RKO (cell line): ENCODE data around the gene MED25.

Experiments
- DNase-seq: peaks from one replicate; pipeline ENCODE4 v3.0.0-alpha.2; 2016; ENCODE audit warnings: low spot score

The MED25 gene

DNA sequence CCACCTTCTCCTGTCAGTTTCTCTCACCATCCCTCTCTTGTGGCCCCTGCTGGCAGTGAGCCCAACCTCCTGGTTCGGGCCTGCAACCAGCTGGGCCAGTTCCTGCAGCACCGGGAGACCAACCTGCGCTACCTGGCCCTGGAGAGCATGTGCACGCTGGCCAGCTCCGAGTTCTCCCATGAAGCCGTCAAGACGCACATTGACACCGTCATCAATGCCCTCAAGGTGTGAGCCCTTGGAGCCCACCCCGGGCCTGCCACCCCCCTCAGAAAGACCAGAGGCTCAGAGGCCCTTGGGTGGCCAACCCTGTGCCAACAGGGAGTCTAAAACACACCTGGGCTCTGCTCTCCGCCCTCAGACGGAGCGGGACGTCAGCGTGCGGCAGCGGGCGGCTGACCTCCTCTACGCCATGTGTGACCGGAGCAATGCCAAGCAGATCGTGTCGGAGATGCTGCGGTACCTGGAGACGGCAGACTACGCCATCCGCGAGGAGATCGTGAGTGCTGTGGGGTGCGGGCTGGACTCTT is 18.8 kb upstream of the MED25 start:
- DNase-seq, result no peak

DNA sequence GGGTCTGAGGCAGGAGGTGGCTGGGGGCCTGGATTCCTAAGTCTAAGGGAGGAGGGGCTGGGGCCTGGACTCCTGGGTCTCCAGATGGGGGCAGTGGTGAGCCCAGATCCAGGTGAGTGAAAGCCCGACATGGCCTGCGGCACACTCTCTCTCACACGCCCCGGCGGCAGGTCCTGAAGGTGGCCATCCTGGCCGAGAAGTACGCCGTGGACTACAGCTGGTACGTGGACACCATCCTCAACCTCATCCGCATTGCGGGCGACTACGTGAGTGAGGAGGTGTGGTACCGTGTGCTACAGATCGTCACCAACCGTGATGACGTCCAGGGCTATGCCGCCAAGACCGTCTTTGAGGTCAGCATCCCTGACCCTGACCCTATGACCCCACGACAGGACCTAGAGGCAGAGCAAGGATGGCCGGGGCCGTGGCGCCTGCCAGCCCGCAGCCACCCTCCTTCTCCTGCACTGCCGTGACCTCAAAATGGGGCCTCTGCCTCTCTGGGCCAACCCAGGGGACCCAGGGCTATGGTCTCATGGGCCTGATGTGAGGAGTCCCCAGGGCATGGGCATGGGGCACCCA is 18.2 kb upstream of the MED25 start:
- no peak for DNase-seq

GRCh38 chr19:49800771-49801170 is 17.3 kb upstream of the MED25 start:
- DNase-seq, result no peak

DNA sequence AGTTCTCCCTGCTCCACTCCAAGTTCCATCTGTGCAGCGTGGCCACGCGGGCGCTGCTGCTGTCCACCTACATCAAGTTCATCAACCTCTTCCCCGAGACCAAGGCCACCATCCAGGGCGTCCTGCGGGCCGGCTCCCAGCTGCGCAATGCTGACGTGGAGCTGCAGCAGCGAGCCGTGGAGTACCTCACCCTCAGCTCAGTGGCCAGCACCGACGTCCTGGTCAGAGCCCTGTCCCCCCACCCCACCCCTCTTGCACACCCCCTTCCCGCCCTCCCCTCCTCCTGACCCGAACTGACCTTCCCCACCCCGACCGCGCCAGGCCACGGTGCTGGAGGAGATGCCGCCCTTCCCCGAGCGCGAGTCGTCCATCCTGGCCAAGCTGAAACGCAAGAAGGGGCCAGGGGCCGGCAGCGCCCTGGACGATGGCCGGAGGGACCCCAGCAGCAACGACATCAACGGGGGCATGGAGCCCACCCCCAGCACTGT is 16.6 kb upstream of the MED25 start:
- DNase-seq, result no peak

GRCh38 chr19:49801966-49802661 is 16.0 kb upstream of the MED25 start:
- DNase-seq, result no peak

DNA sequence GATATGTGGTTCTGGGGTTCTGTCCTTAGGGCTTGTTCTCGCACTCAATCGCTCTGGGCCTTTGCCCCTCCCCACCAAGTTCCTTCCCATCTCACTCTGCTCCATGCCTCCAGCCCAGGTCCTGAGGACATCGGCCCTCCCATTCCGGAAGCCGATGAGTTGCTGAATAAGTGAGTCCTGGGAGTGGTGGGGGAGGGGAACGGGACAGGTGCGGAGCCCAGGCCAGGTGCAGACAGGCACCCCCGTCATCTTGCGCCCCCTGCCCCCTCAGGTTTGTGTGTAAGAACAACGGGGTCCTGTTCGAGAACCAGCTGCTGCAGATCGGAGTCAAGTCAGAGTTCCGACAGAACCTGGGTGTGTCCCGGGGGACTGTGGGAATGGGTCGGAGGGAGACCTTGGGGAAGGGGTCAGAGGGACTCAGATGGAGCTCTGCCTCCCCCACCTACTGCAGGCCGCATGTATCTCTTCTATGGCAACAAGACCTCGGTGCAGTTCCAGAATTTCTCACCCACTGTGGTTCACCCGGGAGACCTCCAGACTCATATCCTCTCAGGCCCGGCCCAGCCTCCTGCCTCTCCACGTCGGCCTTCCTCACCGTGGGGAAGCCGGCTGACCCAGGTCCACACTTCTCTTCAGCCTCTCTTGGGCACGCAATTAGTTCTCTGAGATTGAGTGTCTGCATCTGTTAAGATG is 15.1 kb upstream of the MED25 start:
- DNase-seq, result no peak

- no peak for DNase-seq
These were observed 14.6 kb upstream of the MED25 start for GRCh38 chr19:49803529-49803856.

GRCh38 chr19:49805822-49806619 is 12.1 kb upstream of the MED25 start:
- no peak for DNase-seq

- no peak for DNase-seq
These were observed 11.5 kb upstream of the MED25 start for GRCh38 chr19:49806620-49806959.

DNA sequence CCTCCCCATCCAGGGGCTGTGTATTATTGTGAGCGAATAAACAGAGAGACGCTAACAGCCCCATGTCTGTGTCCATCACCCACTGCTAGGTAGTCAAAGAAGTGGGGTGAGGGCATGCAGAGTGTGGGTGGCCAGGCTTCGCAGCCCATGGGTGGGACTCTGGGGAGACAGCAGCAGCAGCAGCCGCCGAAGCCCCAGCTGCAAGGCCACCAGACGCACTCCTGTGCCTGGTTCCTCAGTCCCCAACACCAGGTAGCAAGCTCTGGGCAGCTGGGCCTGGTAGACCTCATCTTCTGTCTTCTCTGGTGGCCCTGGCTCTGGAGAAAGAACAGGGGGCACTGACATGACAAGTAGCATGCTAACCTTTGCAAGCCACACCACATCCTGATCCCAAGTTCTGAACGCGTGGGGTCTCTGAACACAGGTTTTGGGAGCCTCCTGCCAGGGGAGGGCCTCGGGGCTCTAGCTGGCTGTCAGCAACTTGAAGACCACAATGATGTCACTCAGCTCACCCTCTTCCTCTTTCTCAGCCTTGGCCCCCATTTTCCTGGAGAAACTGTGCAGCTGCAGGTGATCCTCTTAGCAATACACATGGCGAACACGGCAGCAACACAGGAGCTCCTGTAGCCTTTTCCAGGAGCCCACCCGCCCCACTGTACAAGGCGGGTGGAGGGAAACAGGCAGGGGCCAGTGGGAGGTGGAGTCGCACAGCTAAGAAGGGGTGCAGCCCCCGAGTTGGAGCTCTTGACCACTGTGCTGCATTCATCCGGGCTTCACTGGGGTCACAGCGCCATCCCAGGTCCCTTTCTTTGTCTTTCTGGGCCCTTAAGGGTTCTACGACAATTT is 10.8 kb upstream of the MED25 start:
- DNase-seq, result no peak

GRCh38 chr19:49807904-49808675 is 10.0 kb upstream of the MED25 start:
- DNase-seq, result no peak

GRCh38 chr19:49808711-49809159 is 9.4 kb upstream of the MED25 start:
- DNase-seq, result no peak

DNA sequence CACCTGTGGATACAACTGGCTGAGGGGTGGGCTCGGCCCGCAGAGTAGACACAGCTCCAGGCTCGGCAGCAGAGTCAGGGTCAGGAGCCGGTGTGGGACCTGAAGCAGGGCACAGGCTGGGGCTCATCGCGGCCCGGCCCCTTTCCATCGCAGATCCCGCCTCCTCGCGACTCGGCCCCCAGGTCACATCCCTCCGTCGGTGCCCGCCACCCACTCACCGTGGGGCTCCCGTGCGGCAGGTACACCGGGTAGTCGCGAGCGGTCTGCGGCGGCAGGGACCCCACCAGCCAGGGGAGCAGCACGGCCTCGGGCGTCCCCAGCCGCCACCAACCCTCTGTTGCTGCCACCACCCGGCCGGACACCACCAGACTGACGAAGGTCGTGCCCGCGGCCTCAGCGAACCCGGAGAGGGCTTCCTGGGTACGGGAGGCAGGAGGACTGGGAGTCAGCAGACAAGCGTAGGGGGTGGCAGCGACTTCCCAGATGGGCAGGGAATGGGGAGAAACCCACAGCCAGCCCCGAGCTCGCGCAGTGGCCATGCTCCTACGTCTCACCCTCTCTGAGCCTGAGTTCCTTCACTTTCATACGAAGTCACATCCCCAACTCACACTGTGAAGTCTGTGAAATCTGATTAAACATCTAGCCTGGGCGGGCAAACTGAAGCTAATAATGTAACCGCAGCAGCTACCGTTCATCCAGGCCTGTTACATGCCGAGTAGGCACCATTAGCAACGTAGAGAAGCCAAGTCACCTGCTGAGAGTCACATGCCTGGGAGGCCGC is 8.7 kb upstream of the MED25 start:
- DNase-seq, result no peak

- DNase-seq, result no peak
These were observed 8.1 kb upstream of the MED25 start for GRCh38 chr19:49809941-49810389.

DNA sequence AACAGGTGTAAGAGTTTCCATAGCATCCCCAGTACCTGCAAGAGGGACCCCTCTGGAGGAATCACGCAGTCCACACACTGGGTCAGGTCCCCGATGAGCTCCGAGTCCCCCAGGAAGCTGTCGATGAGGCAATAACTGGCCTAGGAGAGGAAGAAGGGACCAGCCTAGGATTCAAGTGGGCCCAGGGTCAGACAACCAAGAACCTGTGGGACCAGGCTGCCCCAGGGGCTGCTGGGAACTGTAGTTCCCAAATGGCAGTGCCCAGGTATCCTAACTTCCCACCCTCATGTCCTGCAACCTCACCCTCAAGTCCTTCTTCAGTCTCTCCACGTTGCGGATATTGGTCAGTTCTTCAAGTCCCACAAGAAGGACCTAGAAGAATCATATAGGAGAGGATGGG is 6.8 kb upstream of the MED25 start:
- DNase-seq, result no peak

- DNase-seq, result no peak
These were observed 5.6 kb upstream of the MED25 start for GRCh38 chr19:49812452-49812996.

DNA sequence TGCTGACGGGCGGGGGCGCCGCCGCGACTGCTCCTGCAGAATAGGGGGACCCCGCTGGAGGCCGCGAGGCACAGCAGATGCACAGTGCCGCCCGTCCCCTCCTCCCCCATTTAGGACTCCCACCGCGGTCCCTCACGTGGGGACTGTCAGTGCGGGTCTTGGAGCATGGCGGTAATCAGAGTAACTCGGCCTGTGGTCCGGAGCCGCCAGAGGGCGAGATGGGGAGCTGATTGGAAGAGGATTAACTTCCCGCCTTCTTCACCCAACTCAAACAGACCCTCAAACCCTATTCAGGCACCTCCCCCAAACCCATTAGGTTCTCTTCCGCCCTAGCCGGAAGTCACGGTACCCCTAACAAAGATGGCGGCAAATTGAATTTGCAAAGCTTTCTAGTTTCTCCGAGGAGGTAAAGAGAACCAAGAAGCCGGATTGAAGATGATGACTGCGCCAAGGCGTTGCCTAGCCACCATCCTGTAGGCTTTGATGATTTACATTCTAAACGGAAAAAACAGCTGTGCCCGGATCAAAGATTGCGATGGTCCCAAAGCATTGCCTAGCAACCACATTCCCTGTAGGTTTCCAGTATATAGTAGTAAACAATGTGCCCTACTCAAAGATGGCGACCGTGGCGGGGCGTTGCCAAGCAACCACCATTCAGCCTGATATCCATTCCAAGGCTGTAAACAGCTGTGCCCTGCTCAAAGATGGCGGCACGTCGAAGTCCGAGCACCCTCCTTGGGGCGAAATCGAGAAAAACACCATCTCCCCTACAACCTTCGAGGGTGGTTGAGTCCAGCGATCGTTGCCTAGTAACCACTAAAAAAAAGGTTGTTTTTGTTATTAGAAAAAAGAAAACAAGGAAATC is 4.9 kb upstream of the MED25 start, which contains the start of gene FUZ:
Gene FUZ, minus strand, starts transcription at position 296 of the 865 bp plus-strand sequence. Its CDS starts 186 bp downstream, at position 110.
- no peak for DNase-seq

- DNase-seq, result peak; percentile 46
These were observed 4.1 kb upstream of the MED25 start for GRCh38 chr19:49814010-49814409.
